Measurements from ENCODE around the gene ANKS1B. TPM values are rescaled to one million over a fixed set of nuclear protein-coding genes. Genes with fewer than 3 reads are reported as not detected.

Gene ANKS1B
- total RNA-seq, 4 donors from 2014 or later, result 4.9 to 15.4 (median 9.4) TPM

DNA sequence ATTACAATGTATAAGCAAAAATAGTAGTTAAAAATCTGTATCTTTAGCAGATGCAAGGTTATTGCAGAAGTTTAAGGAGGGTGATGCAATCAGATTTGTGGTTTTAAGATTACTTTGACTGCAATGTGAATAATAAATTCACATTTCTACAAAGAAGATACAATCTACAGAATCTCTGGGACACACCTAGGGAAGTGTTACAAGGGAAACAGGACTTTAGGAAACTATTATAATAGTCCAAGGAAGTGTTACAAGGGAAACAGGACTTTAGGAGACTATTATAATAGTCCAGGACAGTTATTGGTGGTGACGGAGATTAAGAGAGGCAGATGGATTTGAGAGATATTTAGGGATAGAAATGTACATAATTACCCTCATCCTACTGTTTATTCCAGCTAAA lies 491.5 kb downstream of the ANKS1B start:
- WGBS, result 94% methylated on average over 1 of the region's 1 CpG
- H3K36me3 ChIP-seq, result no peaks in the 10 kb centered on the region
- no peaks in the 10 kb centered on the region for H3K4me1 ChIP-seq

DNA sequence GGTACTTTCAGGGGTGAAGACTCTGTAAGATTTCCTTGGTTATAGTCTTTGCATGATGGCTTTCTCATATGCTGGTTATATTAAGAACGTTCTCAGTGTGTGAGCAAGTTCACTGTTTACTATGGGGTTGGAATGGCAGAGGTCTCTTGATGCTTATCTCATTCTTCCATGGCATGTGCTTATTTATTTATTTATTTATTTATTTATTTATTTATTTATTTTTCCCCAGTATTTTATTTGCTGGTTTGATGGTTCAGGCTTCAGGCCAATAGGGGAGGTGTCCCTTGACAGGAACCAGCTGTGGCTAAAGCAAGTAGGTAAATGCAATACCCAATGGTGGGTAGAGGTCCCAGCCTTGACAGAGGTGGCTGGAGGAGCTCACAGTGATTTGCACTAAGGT lies 498.5 kb downstream of the ANKS1B start:
- no peak for DNase-seq (ENCODE audit: low spot score in 2 of 2)
- no peaks in the 10 kb centered on the region for H3K36me3 ChIP-seq
- no peak overlapping the region for H3K27ac ChIP-seq
- no peaks in the 10 kb centered on the region for H3K27me3 ChIP-seq
- no peaks in the 10 kb centered on the region for H3K4me1 ChIP-seq
- TF ChIP-seq POLR2A (IDR thresholded peaks at IDR 0.05), result no peak
- TF ChIP-seq, protein P1, sequence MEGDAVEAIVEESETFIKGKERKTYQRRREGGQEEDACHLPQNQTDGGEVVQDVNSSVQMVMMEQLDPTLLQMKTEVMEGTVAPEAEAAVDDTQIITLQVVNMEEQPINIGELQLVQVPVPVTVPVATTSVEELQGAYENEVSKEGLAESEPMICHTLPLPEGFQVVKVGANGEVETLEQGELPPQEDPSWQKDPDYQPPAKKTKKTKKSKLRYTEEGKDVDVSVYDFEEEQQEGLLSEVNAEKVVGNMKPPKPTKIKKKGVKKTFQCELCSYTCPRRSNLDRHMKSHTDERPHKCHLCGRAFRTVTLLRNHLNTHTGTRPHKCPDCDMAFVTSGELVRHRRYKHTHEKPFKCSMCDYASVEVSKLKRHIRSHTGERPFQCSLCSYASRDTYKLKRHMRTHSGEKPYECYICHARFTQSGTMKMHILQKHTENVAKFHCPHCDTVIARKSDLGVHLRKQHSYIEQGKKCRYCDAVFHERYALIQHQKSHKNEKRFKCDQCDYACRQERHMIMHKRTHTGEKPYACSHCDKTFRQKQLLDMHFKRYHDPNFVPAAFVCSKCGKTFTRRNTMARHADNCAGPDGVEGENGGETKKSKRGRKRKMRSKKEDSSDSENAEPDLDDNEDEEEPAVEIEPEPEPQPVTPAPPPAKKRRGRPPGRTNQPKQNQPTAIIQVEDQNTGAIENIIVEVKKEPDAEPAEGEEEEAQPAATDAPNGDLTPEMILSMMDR (IDR thresholded peaks at IDR 0.05), result no peak
- no peak for TF ChIP-seq EP300 (IDR thresholded peaks at IDR 0.05)
- no peak for TF ChIP-seq POLR2AphosphoS5 (IDR thresholded peaks at IDR 0.05)
- 86% methylated on average over 1 of the region's 1 CpG for WGBS
- H3K9me3 ChIP-seq, result peaks cover 4% of the 10 kb centered on the region
- H3K4me3 ChIP-seq, result no peak overlapping the region

More for the DNA sequence above, 491.5 kb downstream of the ANKS1B start:
- TF ChIP-seq, protein P1 (IDR thresholded peaks at IDR 0.05), result no peak
- TF ChIP-seq POLR2A (IDR thresholded peaks at IDR 0.05), result no peak
- no peak for TF ChIP-seq POLR2AphosphoS5 (IDR thresholded peaks at IDR 0.05)
- no peak for TF ChIP-seq EP300 (IDR thresholded peaks at IDR 0.05)
- no peak overlapping the region for H3K27ac ChIP-seq
- peaks cover 9% of the 10 kb centered on the region for H3K9me3 ChIP-seq
- H3K4me3 ChIP-seq, result no peak overlapping the region
- no peaks in the 10 kb centered on the region for H3K27me3 ChIP-seq
- no peak for DNase-seq (ENCODE audit: low spot score in 2 of 2)

DNA sequence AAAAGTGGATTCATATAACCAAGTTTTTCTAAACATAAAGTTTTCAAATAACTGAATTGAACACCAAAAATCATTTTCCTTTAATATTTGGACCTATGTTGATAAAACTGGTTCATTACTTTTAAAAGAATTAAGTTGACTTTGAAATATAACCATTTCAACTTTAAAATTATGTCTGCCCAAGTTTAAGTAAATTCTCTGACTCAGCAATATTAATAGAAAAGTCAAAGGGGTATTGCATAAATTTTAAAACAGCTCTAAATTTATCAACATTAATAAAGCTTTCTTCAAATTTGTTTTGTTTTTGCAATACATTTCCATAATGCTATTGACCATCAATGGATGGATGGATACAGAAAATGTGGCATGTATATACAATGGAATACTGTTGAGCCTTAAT lies 505.6 kb downstream of the ANKS1B start:
- Histone ChIP-seq H3K4me3 (no peak overlapping the region), H3K36me3 (no peaks in the 10 kb centered on the region), H3K27ac (no peak overlapping the region), H3K4me1 (no peaks in the 10 kb centered on the region), H3K27me3 (no peaks in the 10 kb centered on the region), H3K9me3 (peaks cover 8% of the 10 kb centered on the region)
- no peak for DNase-seq (ENCODE audit: low spot score in 2 of 2)
- TF ChIP-seq, protein P1 (IDR thresholded peaks at IDR 0.05), result no peak
- TF ChIP-seq POLR2AphosphoS5 (IDR thresholded peaks at IDR 0.05), result no peak
- TF ChIP-seq POLR2A (IDR thresholded peaks at IDR 0.05), result no peak
- no peak for TF ChIP-seq EP300 (IDR thresholded peaks at IDR 0.05)

DNA sequence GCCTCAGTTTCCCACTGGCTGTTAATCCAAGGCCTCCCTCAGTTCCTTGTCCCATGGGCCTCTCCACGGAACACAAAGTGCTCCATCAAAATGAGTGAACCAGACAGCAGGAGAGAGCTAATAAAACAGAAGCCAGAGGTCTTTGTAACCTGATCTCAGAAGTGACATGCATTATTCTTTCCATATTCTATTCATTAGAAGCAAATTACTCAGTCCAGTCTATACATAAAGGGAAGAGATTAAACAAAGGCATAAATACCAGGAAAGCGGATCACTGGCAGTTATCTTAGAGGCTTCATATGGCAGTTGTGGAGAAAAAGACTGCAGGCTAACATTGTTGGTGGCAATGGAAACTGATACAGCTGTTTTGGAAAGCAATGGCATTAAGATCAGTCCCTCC lies 507.8 kb downstream of the ANKS1B start:
- WGBS, result 81% methylated on average over 2 of the region's 2 CpGs
- Histone ChIP-seq H3K4me1 (no peaks in the 10 kb centered on the region), H3K27ac (no peak overlapping the region), H3K9me3 (peaks cover 8% of the 10 kb centered on the region), H3K36me3 (no peaks in the 10 kb centered on the region), H3K4me3 (no peak overlapping the region), H3K27me3 (no peaks in the 10 kb centered on the region)
- DNase-seq (ENCODE audit: low spot score in 2 of 2), result no peak
- TF ChIP-seq, protein P1 (IDR thresholded peaks at IDR 0.05), result no peak
- no peak for TF ChIP-seq POLR2A (IDR thresholded peaks at IDR 0.05)
- no peak for TF ChIP-seq POLR2AphosphoS5 (IDR thresholded peaks at IDR 0.05)
- TF ChIP-seq EP300 (IDR thresholded peaks at IDR 0.05), result no peak

DNA sequence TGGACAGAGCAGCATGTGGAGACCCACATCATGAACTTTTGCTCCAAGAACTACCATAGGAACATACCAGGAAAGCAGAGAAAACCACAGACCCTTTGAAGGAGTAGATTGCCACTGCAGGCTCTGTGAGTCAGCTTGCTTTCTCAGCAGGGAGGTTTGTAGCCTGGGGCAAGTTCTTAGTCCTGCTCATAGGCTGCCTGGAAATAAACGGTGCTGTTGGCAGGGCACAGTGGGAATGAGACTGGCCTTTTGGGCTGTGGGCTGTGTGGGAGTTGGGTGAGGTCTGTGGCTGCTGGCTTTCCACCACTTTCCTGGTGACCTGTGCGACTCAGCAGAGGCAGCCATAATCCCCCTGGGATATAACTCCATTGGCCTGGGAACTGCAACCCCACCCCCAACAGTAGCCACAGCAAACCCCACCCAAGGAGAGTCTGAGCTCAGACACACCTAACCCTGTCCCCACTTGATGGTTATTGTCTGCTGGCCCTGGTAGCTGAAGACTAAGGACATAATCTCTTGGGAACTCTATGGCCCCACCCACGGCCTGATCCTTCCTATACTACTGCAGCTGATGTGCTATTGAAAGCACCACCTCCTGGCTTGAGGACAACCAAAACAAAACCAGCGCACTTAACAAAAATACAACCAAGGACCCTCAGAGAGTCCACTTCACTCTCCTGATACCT lies 529.2 kb downstream of the ANKS1B start:
- Histone ChIP-seq H3K27ac (no peak overlapping the region), H3K4me3 (no peak overlapping the region), H3K27me3 (no peaks in the 10 kb centered on the region), H3K36me3 (no peaks in the 10 kb centered on the region), H3K4me1 (no peaks in the 10 kb centered on the region), H3K9me3 (peaks cover 10% of the 10 kb centered on the region)
- WGBS, result 65% methylated on average over 4 of the region's 4 CpGs
- DNase-seq (ENCODE audit: low spot score in 2 of 2), result no peak
- no peak for TF ChIP-seq POLR2A (IDR thresholded peaks at IDR 0.05)
- TF ChIP-seq, protein P1 (IDR thresholded peaks at IDR 0.05), result no peak
- TF ChIP-seq POLR2AphosphoS5 (IDR thresholded peaks at IDR 0.05), result no peak
- no peak for TF ChIP-seq EP300 (IDR thresholded peaks at IDR 0.05)

All from suprapubic skin (tissue), 4 donors.